VCaP (cell line): ENCODE data around the gene MARK3.

Source experiments
- H3K27ac ChIP-seq: fragments of 450-650 bp; 2 replicates; pipeline ENCODE4 v1.5.1; 2017
- TF ChIP-seq, protein P1 (sequence below): fragments of 450-650 bp; conservative IDR thresholded peaks from 2 replicates; pipeline ENCODE4 v1.5.1; 2017; ENCODE audit warnings: mild to moderate bottlenecking, moderate library complexity

The MARK3 gene

DNA sequence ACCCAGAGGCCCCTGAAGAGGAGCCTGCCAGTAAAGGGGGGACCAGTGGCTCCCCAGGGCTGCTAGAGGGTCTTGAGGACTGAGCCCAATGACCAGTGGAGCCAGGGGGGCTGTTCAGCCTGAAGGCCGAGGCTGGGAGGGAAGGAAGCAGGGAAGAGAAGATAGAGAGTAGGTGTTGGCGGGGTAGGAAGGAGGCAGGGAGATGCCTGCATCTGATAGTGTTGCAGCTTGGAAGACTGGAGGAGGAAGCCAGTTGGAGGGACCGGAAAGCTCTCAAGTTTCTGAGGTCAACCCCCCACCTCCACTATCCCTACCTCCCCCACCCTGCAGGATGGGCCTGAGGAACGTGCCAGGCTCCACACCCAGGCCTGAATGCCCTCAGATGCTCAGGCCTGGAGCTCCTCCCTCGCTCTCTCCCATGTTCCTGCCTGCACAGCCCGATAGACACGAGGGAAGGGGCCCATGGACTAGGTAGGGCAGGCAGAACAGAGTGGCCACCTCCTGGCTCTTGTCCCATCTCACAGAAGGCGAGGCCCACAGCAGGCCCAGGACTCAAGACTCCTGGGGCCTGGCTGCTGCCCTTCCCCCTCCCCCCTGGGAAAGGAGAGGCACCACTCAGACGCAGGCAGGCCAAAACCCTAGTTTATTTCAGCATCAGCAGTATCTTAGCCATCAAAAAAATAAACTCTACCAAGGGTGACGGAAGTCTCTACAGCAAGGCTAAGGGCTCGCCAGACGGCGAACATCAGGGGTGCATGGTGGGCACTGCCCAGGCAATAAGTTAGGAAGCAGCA, 134.0 kb downstream of the MARK3 start:
- peak overlapping the region; percentile 98 for H3K27ac ChIP-seq
- TF ChIP-seq, protein P1, sequence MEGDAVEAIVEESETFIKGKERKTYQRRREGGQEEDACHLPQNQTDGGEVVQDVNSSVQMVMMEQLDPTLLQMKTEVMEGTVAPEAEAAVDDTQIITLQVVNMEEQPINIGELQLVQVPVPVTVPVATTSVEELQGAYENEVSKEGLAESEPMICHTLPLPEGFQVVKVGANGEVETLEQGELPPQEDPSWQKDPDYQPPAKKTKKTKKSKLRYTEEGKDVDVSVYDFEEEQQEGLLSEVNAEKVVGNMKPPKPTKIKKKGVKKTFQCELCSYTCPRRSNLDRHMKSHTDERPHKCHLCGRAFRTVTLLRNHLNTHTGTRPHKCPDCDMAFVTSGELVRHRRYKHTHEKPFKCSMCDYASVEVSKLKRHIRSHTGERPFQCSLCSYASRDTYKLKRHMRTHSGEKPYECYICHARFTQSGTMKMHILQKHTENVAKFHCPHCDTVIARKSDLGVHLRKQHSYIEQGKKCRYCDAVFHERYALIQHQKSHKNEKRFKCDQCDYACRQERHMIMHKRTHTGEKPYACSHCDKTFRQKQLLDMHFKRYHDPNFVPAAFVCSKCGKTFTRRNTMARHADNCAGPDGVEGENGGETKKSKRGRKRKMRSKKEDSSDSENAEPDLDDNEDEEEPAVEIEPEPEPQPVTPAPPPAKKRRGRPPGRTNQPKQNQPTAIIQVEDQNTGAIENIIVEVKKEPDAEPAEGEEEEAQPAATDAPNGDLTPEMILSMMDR = no peak

GRCh38 chr14:103519837-103520212, 134.6 kb downstream of the MARK3 start:
- peak overlapping the region; percentile 98 for H3K27ac ChIP-seq
- TF ChIP-seq, protein P1 = no peak

DNA sequence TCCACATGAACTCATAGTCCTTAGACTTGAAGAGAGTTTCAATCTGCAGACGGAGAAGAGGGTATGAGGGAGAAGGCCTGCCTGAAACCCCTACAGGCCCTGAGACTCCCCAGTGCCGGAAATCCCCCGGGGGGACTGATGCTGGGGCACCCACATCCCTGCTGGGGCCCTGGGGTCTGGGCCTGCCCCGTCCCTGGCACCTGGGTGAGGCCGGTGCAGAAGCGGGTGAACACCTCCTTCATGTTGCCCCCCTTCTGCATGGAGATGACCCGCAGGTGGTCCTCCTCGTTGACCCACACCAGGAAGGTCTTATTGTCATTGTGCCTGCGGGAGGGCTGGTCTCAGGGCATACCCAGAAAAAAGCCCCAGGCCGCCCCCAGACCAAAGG, 135.0 kb downstream of the MARK3 start:
- H3K27ac ChIP-seq = peak overlapping the region; percentile 98

GRCh38 chr14:103520657-103521437, 135.6 kb downstream of the MARK3 start:
- H3K27ac ChIP-seq = peak overlapping the region; percentile 98
- TF ChIP-seq, protein P1 = peak; percentile 79

More for the DNA sequence above, 135.0 kb downstream of the MARK3 start:
- TF ChIP-seq, protein P1 = no peak

DNA sequence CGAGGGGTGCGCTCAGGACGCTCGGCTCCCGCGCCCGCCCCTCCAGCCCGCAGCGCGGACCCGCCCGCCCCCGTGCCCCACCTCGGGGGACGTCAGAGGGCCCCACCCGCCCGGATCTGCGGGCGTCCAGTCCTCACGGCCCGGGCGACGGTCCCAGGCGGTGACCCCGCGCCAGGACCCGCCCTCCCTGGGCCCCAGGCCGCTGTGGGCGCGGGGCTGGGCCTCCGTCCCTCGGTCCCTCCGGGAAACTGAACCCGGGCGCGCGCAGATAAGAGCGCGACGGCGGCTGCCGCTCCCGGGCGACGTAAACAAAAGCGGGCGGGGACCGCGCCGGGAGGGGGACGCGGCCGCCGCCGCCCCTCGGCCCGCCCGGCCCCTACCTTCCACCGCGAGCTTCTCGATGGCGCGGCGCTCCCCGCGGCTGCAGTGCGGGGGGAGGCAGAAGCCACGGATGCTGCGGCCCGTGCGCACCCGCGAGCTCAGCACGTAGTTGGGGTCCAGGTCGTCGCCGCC, 136.3 kb downstream of the MARK3 start:
- TF ChIP-seq, protein P1 = peak; percentile 34; the same call in 1 of the 2 replicates
- peak overlapping the region; percentile 98 for H3K27ac ChIP-seq

DNA sequence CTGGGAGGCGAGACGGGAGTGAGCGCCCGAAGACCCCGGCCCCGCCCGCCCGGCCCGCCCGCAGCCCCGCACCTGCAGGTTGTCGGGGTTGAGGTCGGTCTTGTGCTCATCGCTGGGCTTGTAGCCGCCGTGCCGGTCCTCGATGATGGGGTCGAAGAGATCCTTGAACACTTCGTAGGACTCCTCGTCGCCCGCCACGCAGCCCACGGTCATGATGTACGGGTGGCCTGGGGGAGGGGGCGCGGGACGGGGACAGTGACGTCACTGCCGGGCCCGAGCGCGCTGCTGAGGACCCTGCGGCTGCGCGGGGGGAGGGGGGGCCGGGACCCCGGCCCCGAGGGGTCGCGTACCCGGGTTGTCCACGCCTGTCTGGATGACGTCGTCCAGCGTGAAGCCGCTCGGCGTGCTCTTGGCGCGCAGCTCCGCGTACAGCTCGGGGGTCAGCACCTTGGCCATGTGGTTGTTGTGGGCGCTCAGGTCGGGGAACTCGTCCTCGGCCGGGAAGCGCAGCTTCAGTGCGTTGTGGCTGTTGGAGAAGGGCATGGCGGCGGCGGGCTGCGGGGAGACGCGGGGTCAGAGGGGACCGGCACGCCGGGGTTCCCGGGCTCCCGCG, 136.8 kb downstream of the MARK3 start:
- TF ChIP-seq, protein P1 = no peak
- H3K27ac ChIP-seq = peak overlapping the region; percentile 98
